Measurements from ENCODE around the gene ZNF423. TPM values are rescaled to one million over a fixed set of nuclear protein-coding genes. Genes with fewer than 3 reads are reported as not detected.

Gene ZNF423
- total and polyA plus RNA-seq, 7 donors, result 2.3 to 30.7 (median 14.4) TPM

GRCh38 chr16:49466529-49466831, 389.4 kb downstream of the ZNF423 start:
- DNase-seq, result no peak
- Histone ChIP-seq H3K9me3 (no peaks in the 10 kb centered on the region), H3K36me3 (ENCODE audit: insufficient read depth in 1 of 2, low read depth in 1 of 2) (no peaks in the 10 kb centered on the region), H3K4me3 (no peak overlapping the region), H3K27ac (no peak overlapping the region), H3K4me1 (no peaks in the 10 kb centered on the region), H3K27me3 (ENCODE audit: insufficient read depth in 3 of 3, low read length in 2 of 3) (no peaks in the 10 kb centered on the region)
- ATAC-seq, result no peak
- intact Hi-C loops (cut with DNase I), result no loop called here
- WGBS, 3 donors, result 65 to 88% (median 81%) methylated on average over 4 of the region's 4 CpGs
- TF ChIP-seq CTCF (IDR thresholded peaks at IDR 0.05), result no peak

GRCh38 chr16:49465661-49466528, 390.0 kb downstream of the ZNF423 start:
- 78 to 84% (median 83%) methylated on average over 19 of the region's 19 CpGs for WGBS, 3 donors
- H3K27ac ChIP-seq, result no peak overlapping the region
- TF ChIP-seq CTCF (IDR thresholded peaks at IDR 0.05), result no peak

DNA sequence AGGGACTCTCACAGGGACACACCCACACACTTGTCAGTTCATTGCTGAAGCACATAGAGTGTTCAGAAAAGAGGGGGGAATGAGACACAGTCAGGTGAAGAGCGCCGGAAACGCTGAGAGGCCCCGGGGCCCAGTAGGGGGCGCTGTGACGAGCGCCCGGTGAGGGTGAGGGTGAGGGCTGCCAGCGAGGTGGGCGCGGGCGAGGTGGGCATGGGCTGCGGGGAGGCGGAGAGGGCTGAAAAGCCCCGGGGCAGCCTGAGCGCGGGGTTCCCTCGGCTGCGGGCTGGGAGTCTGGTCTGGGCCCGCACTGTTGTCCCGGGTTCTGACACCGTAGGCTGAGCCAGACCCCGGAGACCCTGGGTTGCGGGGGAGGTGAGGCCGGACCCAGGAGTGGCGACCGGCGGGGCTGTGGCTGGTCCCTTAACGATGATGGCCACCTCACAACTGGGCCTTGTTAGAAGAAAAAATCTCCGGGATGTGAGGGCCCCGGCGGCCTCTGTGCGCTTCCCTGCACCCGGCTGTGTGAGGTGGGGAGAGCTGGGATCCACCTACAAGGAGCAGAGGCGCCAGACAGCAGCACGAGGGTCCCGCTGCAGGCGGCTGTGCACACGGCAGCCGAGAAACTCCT, 390.9 kb downstream of the ZNF423 start:
- WGBS, 3 donors, result 43 to 59% (median 57%) methylated on average over 38 to 40 of the region's 40 CpGs
- no peak for ATAC-seq
- H3K36me3 ChIP-seq (ENCODE audit: insufficient read depth in 1 of 2, low read depth in 1 of 2), result no peaks in the 10 kb centered on the region
- DNase-seq, result peak in 1 of 2 donors; percentile 45
- no peak overlapping the region for H3K4me3 ChIP-seq
- no peaks in the 10 kb centered on the region for H3K27me3 ChIP-seq (ENCODE audit: insufficient read depth in 3 of 3, low read length in 2 of 3)
- peak; percentile 5 for TF ChIP-seq CTCF (IDR thresholded peaks at IDR 0.05)
- intact Hi-C loops (cut with DNase I), result no loop called here
- H3K4me1 ChIP-seq, result no peaks in the 10 kb centered on the region
- no peak overlapping the region for H3K27ac ChIP-seq
- no peaks in the 10 kb centered on the region for H3K9me3 ChIP-seq

More at GRCh38 chr16:49465661-49466528, 390.0 kb downstream of the ZNF423 start:
- DNase-seq (peak in 1 of 2 donors; percentile 8), ATAC-seq (no peak)
- H3K9me3 ChIP-seq, result no peaks in the 10 kb centered on the region
- H3K27me3 ChIP-seq (ENCODE audit: insufficient read depth in 3 of 3, low read length in 2 of 3), result no peaks in the 10 kb centered on the region
- H3K4me1 ChIP-seq, result no peaks in the 10 kb centered on the region
- intact Hi-C loops (cut with DNase I), result no loop called here
- H3K4me3 ChIP-seq, result no peak overlapping the region
- H3K36me3 ChIP-seq (ENCODE audit: insufficient read depth in 1 of 2, low read depth in 1 of 2), result no peaks in the 10 kb centered on the region

- 77 to 85% (median 79%) methylated on average over 2 of the region's 2 CpGs for WGBS, 3 donors
- no peak for ATAC-seq
- Histone ChIP-seq H3K36me3 (ENCODE audit: insufficient read depth in 1 of 2, low read depth in 1 of 2) (no peaks in the 10 kb centered on the region), H3K4me3 (no peak overlapping the region), H3K9me3 (no peaks in the 10 kb centered on the region), H3K27ac (no peak overlapping the region), H3K27me3 (ENCODE audit: insufficient read depth in 3 of 3, low read length in 2 of 3) (no peaks in the 10 kb centered on the region), H3K4me1 (no peaks in the 10 kb centered on the region)
- intact Hi-C loops (cut with DNase I), result no loop called here
- TF ChIP-seq CTCF (IDR thresholded peaks at IDR 0.05), result no peak
- peak in 1 of 2 donors; percentile 23 for DNase-seq
These were observed 391.8 kb downstream of the ZNF423 start for GRCh38 chr16:49464093-49464492.

All from psoas muscle (tissue), 8 donors.